CD4-positive, alpha-beta T cell treated with Interferon alpha-2 for 1 hour (primary cell): ENCODE results near the gene DNAJC7.

ENCODE experiments used
- DNase-seq, 2 donors: peaks; one replicate each; pipeline ENCODE4 v3.0.0-alpha.2; 2020 to 2022

The DNAJC7 gene

DNA sequence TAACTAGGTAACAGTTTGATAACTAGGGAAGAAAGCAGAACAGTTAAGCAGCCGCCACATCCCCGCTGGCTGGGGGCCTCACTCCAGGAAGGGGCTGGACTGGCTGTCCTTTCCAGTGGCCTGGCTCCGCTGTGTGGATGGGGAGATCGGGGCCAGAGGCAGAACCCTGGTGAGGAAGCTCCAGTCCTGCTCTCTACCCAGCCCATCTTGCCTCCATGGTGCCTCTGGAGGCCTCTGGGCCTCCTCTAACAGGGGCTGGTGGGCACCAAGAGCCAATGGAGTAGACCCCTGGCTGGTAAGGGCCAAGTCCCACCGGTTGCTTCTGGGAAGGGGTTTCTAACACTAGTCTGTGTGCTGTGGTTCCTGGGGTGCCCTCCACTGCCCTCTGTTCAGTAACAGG is 42.6 kb downstream of the DNAJC7 start:
- DNase-seq = no peak

DNA sequence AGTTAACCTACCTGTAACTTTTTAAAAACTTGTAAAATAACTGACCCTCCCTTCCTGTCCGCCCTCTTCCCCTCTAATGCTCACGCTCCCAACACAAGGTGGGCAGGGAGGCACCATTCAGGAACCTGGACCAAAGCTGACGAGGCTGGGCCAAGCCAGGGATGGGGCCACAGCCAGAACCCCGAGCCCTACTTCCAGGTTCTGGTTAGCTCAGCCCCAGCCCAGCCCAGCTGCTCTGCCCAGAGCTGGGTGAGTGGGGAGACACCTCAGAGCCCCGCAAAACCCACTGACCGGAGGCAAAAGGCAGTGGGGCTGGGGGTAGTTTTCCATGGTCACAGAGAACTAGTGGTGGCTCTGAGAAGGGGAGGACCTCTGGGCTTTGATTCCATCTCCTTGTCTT is 43.2 kb downstream of the DNAJC7 start:
- DNase-seq = no peak

DNA sequence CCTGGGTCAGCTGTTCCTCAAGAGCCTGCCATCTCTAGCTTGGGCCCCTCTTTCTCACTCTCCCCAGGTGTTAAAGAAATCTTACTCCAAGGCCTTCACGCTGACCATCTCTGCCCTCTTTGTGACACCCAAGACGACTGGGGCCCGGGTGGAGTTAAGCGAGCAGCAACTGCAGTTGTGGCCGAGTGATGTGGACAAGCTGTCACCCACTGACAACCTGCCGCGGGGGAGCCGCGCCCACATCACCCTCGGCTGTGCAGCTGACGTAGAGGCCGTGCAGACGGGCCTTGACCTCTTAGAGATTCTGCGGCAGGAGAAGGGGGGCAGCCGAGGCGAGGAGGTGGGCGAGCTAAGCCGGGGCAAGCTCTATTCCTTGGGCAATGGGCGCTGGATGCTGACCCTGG is 43.8 kb downstream of the DNAJC7 start:
- DNase-seq = no peak

DNA sequence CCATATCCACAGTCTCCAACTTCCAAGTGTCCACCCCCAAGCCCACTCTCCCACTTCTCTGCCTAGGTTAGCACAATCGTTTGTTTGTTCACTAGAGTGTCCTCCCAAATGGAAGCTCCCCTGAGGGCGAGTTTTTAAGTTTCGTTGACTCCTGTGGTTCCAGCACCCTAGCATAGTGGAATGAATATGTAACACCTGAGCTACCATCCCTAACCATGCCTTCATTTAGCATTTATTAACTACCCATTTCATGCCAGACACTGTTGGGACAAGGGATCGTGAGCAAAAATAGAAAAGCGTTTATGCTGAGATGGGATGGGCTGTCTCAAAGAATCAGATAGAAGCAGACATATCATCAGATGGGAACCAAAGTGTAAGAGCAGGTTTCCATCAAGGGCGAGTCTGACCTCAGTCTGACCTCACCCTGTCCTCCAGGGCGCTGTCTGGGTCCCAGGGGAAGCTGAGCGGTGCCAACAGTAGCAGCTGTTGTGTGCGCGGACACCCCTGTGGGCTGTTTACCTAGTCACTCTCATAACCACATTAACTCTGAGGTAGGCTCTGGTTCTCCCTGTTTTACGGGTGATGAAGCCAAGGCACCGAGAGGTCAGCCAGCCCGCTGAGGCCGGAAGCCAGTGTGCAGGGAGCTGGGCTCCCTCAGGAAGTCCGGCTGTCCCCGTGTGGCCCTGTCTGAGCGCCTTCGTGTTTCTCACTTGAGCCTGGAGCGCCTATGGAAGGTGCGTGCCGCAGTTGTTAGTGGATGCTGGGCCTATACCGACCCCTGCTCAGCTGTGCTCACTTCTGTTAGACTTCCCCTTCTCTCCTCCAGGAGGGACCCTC is 44.5 kb downstream of the DNAJC7 start:
- DNase-seq = peak in 1 of 2 donors; percentile 28

DNA sequence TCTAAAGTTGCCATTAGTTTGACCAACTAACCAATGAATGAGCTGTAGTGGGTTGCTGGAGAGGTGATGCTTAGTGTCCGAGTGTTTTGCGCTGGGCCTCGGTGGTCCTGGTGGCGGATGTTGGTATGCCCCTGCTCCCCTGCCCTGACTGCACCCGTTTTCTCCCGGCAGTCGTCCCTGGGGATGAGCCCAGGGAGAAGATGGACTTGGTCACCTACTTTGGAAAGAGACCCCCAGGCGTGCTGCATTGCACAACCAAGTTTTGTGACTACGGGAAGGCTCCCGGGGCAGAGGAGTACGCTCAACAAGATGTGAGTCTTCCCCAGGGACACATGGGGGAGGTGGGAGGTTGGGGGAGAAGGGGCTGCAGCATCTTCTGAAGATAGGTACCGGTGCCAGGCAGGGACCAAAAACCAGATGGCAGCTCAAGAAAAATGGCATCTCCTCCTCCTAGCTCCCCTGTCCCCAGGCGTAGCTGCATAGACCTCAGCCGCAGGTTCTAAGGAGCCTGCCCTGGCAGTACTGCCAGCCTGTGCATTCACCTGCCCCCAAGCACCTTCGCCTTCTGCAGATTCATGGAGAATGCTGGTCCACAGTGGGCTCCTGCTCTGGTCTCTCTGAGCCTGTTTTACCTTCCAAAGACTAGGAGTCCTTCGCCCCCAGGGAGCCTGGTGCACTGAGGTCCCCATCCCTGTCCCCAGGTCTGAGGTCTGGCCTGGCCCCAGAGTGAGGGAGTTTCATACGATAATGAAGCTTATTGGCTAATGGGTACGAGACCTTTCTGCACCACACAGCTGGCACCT is 45.3 kb downstream of the DNAJC7 start:
- no peak for DNase-seq

DNA sequence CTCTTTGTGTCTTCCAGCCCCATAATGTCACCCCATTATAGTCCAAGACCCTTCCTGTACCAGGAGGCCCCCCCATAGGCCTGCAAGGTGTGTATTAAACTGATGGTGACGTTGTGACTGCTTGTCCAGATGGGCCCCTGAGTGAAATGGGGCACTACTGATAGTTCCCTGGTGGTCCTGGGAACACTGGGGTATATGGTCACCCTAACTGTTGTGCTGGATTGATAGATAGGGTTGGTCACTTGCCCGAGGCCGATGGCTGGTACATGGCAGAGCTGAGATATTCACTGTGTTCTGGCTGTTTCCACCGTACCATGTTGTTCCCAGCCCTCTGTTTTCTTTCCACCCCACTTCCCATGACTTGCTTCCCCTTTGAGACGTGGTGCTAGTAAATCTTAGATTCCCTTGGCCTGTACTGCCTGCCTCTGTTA is 46.3 kb downstream of the DNAJC7 start:
- no peak for DNase-seq

DNA sequence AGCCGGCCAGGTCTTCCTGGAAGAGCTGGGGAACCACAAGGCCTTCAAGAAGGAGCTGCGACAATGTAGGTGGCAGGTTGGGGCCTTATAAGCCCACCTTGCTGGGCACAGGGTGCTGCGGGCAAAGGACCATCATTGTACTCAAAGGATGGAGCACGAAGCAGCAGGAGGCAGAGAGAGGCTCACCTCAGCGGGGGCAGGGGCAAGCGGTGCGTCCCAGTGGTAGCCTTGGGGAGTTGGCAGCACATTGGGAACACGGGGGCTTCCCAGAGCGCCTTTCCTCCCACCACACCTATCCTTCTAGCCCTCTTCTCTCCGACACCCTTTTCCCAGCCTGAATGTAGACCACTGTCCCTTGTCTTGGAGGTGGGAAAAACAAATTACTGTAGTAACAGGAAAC is 48.6 kb downstream of the DNAJC7 start:
- no peak for DNase-seq

DNA sequence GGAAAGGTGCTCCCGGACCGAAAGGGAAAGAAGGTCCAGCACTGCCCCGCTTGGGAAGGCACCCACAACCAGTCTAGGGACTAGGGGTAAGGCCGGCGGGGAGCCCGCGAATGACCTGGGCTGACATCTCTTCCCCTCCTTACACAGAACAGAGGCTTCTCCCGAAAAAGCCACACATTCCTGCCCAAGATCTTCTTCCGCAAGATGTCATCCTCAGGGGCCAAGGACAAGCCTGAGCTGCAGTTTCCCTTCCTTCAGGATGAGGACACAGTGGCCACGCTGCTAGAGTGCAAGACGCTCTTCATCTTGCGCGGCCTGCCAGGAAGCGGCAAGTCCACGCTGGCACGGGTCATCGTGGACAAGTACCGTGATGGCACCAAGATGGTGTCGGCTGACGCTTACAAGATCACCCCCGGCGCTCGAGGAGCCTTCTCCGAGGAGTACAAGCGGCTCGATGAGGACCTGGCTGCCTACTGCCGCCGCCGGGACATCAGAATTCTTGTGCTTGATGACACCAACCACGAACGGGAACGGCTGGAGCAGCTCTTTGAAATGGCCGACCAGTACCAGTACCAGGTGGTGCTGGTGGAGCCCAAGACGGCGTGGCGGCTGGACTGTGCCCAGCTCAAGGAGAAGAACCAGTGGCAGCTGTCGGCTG is 49.2 kb downstream of the DNAJC7 start:
- no peak for DNase-seq

DNA sequence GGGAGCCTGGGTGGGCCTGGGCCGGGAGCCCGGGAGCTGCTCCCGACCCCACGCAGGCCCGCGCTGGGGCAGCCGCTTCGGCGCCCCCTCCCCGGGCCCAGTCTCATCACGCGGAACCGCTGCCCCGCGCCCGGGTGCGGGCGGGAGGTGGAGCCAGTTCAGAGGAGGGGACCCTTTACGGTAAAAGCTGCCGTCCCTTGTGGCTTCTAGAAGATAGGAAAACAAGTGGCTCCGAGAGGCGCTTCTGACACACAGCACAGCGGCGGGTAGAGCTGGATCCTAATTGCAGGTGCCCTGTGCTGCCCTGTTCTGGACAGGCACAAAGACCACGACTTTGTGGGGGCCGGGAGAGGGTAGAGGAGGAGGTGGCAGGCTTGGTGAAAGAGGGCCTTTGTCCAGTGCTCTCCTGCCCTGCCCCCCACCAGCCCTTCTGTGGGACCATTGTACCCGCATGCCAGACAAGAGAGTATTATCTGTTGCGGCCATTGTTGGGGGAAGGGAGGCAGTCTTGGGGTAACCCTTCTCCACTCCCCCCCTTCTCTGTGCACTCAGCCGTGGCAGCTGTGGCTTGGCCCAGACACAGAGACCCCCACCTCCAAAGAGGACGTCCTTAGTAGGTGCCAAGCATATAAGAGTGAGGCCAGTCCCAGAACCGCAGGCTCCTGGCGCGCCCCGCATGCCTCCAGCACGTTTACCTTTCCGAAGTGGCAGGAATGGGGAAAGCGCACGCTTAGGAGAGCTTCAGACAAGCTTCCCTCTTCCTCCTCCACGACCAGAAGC is 49.9 kb downstream of the DNAJC7 start:
- DNase-seq = peak; percentile 70 to 75

DNA sequence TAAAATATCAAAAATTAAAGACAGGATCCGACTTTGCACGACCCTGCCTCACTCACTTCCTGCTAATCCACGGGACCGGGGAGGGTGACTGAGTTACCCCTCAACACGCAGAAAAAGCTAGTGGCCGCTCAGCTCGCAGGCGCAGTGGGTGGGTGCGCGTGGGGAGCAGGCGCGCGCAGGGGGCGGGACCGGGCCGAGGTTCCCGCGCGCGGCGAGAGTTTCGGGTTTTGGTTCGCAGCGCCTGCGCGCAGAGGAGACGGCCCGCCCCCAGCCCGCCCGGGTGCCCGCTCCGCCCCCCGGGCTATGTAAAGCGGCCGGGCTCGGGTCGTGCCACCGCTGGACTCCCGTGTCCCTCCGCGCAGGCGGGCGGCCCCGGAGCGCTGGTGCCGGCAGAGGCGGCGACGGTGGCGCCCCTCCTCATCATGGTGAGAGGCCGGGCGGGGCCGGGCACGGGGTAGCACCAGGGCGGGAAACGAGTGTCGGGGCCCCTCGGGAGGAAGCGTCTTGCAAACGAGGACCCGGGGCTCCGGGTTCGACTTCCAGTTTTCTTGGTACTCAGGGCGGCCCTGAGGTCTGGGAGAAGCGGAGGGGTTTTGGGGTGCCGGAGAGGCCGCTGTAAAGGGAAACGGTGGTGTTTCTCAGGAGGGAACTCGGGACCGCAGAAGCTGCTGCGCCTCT is 50.6 kb downstream of the DNAJC7 start, which contains the start of gene CNP:
Gene CNP, plus strand, starts transcription at position 333 of the 678 bp plus-strand sequence. Its CDS starts 90 bp downstream, at position 423.
- peak; percentile 91 to 95 for DNase-seq

DNA sequence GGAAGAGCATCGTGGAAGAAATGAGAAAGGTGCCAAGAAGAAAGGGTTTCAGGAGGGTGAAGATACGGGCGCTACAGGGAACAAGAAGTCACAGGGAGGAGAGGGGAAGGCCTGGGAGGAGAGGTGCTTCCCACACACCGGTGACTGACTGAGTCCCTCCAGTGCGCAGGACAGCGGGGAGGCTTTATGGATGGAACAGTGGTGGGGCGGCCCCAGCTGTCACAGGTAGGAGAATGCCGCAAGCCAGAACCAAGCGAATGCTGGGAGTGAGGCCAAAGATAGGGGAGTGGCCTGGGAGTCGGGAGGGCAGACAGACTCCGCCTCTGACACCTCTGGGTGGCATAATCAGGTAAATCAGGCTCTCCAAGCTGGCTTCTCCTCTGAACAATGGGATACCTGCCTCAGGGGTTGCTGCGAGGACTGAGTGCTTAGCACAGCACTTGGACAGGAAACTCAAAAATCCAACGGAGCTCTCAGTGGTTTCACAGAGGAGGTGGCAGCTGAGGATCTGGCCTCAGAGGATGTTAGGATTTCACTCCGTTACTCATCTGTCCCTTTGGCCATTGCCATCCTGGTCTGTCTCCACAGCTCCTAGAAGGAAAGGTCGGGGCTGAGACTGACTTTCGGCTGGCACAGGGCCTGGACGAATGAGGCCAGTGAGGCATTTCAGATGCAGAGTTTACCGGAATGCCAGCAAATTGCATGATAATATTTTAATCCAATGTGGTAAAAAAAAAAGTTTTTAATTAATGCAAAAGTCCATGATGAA is 51.4 kb downstream of the DNAJC7 start:
- DNase-seq = peak; percentile 77 to 86

DNA sequence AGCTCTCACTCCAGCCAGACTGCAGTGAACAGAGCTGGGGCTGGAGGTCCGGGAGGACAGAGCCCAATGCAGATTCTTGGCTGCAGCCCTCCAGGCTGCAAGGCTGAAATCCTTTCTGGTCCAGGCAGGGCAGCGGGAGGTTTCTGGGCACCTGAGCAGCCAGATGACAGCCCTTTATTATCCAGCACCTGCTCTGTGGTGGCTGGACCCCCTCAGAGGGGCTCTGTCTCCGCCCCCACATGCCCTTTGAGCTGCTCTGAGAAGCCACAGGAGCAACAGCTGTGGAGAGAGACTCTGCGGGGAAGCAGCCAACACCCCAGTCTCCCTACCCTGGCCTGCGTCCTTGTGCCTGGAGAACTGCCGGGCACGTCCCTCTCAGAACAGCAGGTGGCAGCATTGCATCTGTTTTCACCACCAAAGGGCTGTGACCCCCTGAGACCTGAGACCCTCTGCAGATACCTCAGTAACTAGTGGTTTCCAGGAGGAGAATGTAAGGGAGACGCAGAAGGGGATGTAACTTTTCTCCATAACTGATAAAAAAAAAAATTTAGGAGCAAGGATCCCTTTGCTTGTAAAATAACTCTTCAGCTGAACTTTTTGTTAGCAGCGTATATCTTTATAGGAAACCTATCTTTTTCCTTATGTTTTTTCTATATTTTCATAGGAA is 54.3 kb downstream of the DNAJC7 start:
- DNase-seq = peak; percentile 72 to 78

DNA sequence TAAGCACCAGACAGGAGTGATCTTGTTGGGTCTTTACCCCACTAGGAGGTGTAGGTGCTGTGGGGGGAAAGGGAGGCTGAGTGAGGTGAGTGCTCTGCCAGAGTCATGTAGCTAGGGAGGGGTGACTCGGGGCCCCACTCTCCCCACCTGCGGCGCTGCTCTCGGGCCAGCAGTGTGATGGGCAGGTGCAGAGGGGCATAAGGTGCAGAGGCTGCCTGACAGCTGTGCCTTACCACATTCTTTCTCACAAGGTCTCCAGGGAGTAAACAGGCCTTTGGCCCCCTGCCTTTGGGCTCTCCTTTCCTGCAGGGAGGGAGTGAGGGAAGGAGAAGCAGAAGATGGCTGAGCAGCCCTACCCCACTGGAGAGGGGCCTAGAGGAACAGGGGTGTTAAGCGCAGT is 55.1 kb downstream of the DNAJC7 start:
- no peak for DNase-seq

DNA sequence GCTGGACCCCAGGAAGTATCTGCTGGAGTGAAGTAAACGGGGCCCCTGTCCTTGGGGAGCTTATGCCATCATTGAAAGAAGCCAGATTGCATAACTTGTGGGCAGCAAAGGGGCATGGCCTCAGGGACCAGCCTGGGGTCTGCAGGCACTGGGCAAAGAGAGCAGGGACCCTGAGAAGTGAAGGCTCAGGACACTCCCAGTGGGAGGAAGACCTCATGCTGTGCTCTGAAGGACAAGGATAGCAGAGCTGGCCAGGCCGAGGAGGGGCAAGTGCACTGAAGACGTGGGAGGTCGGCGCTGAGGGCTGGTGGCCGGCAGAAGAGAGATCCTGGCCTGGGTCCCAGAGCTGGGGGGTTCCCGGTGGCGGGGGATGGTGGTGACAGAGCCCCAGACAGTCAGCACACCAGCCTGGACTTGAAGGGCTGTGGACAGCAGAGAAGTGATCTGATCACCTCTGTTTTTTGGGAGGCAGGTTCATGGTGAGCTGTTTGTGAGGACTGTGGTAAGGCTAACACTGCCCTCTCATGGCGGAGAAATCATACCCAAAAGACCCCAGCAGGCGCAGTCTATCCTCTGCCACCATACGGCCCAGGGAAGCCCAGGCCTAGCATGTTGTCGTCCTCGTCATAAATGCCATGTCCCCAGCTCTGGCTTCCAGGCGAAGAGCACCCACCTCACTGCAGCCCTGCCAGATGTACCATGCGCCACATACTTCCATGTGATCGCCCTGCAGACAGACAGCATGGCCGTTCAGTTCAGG is 57.7 kb downstream of the DNAJC7 start:
- DNase-seq = no peak

DNA sequence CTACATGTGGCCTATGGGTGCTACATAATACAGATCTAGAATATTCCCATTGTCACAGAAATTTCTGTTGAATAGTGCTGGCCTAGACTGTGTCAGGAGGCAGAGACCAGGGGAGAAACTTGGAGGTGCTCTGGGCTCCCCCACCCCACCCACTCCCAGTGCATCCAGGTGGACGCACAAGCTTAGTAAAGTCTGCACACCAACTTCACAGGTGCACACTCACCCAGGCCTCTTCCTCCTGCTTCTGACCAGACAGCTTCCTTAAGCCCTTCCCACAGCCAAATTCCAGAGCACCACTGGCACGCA is 58.3 kb downstream of the DNAJC7 start:
- no peak for DNase-seq

DNA sequence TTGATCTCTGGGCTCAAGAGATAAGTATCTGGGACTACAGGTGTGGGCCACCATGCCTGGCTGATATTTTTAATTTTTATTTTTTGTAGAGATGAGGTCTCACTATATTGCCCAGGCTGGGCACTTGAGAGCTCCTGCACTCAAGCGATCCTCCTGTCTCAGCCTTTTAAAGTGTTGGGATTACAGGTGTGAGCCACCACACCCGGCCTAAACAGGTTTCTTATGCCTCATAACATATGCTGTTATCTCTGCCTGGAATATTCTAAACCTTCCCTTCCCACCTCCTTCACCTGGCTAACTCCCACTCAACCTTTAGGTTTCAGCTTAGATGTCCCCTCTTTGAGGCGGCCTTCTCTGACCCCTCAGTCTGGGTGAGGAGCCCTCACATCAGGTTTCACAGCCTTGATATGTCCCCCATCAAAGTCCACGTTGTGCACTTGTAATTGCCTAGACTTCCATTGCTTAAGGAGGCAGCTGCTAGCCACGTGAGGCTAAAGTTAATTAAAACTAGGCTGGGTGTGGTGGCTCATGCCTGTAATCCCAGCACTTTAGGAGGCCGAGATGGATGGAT is 59.3 kb downstream of the DNAJC7 start:
- DNase-seq = no peak

DNA sequence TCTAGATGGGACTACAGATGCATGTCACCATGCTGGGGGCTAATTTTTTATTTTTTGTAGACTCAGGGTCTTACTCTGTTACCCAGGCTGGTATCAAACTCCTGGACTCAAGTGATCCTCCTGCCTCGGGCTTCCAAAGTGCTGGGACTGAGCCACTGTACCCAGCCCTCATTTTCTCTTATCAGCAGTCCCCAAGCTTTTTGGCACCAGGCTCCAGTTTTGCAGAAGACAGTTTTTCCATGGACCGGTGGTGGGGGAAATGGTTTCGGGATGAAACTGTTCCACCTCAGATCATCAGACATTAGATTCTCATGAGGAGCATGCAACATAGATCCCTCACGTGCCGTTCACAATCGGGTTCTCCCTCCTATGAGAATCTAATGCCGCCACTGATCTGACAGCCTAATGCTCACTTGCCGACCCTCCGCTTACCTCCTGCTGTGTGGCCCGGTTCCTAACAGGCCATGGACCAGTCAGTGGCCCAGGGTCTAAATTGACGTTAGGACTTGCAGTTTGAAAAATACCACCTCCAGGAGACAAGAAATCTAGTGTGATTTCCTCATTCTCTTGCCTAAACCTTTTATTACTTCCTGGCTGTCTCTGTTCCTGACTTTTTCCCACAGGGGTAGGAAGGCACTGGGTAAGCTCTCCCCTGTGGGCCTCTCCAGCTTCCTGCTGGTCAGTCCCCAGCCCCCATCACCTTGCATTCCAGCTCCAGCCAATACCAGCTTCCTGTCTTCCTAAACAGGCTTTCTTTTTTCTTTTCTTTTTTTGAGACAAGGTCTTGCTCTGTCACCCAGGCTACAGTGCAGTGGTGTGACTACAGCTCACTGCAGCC is 60.0 kb downstream of the DNAJC7 start:
- no peak for DNase-seq

DNA sequence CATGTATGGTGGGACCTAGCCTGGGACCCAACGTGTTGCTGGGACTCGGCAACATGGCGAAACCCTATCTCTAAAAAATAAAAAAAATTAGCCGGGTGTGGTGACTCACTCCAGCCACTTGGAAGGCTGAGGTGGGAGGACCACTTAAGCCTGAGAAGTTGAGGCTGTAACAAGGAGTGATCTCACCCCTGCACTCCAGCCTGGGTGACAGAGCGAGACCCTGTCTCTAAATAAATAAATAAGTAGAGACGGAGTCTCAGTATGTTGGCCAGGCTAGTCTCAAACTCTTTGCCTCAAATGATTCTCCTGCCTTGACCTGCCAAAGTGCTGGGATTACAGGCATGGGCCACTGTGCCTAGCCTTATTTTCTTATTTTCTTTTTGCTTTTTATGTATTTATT is 60.7 kb downstream of the DNAJC7 start:
- DNase-seq = no peak
